ENCODE results near the gene NEMP1. TPM values are rescaled to one million over a fixed set of nuclear protein-coding genes. Genes with fewer than 3 reads are reported as not detected.

NEMP1 gene
- total and polyA plus RNA-seq, 7 donors: 1.3 to 3.2 (median 2.4) TPM

- intact Hi-C loops (cut with DNase I): no loop called here
- no peaks in the 10 kb centered on the region for H3K4me1 ChIP-seq
- DNase-seq: no peak
- H3K36me3 ChIP-seq (ENCODE audit: insufficient read depth in 1 of 2, low read depth in 1 of 2): no peaks in the 10 kb centered on the region
- no peak for ATAC-seq
- WGBS, 3 donors: 80 to 89% (median 85%) methylated on average over 4 of the region's 4 CpGs
- H3K27me3 ChIP-seq (ENCODE audit: insufficient read depth in 3 of 3, low read length in 2 of 3): no peaks in the 10 kb centered on the region
- no peaks in the 10 kb centered on the region for H3K9me3 ChIP-seq
- H3K4me3 ChIP-seq: no peak overlapping the region
- H3K27ac ChIP-seq: no peak overlapping the region
- TF ChIP-seq CTCF (IDR thresholded peaks at IDR 0.05): no peak
Measured at GRCh38 chr12:57049119-57049446, 29.5 kb downstream of the NEMP1 start.

GRCh38 chr12:57048423-57049118, 30.0 kb downstream of the NEMP1 start:
- no peak for TF ChIP-seq CTCF (IDR thresholded peaks at IDR 0.05)
- H3K27ac ChIP-seq: no peak overlapping the region
- no peak for ATAC-seq
- intact Hi-C loops (cut with DNase I): no loop called here
- no peaks in the 10 kb centered on the region for H3K27me3 ChIP-seq (ENCODE audit: insufficient read depth in 3 of 3, low read length in 2 of 3)
- no peak for DNase-seq
- no peaks in the 10 kb centered on the region for H3K9me3 ChIP-seq
- WGBS, 3 donors: 91 to 100% (median 92%) methylated on average over 1 of the region's 1 CpG
- H3K4me3 ChIP-seq: no peak overlapping the region
- no peaks in the 10 kb centered on the region for H3K36me3 ChIP-seq (ENCODE audit: insufficient read depth in 1 of 2, low read depth in 1 of 2)
- H3K4me1 ChIP-seq: no peaks in the 10 kb centered on the region

GRCh38 chr12:57047981-57048380, 30.6 kb downstream of the NEMP1 start:
- Histone ChIP-seq H3K4me1 (no peaks in the 10 kb centered on the region), H3K4me3 (no peak overlapping the region), H3K9me3 (no peaks in the 10 kb centered on the region), H3K36me3 (ENCODE audit: insufficient read depth in 1 of 2, low read depth in 1 of 2) (no peaks in the 10 kb centered on the region), H3K27ac (no peak overlapping the region), H3K27me3 (ENCODE audit: insufficient read depth in 3 of 3, low read length in 2 of 3) (no peaks in the 10 kb centered on the region)
- WGBS, 3 donors: 73 to 94% (median 89%) methylated on average over 1 of the region's 1 CpG
- TF ChIP-seq CTCF (IDR thresholded peaks at IDR 0.05): no peak
- intact Hi-C loops (cut with DNase I): no loop called here
- ATAC-seq: no peak
- DNase-seq: no peak

DNA sequence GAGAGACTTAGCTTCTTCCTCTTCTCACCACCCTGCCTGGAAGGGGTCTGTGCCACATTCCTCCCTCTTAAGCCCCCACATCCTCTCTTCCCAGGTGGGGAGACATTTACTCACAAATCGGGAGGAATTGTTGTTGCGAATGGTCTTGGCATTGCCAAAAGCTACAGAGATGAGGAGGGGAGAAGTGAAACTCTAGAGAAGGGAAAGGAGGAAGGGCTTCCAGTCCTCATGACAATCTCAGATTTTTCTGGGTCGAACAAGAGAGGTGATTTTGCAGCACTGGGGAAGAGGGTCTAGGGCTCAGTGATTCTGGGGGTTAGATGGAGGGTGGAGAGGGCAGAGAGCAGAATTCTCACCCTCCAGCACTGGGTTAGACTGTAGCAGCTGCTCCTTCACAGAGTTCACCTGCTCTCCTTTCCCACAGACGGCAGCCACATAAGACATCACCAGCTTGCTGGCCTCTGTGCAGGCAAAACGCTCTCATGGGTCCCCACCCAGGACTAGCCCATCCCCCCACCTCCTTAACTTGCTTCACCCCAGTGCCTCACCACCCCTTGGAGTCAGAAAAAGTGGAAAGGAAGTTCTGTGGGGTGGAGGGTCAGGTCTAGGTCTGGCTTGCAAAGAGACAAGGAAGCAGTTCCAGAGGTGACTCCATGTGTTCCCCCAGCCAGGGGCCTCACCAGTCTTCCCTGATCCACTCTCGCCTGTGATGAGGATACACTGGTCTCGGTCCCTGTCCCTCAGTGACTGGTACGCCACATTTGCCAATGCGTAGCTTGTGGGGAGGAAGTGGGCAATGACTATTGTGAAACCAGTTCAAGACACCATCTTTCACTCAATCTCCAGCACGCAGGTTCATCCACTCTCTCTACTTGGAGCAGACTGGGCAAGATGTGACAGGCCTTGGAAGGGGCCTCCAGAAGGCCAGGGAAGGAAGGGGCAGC, 31.4 kb downstream of the NEMP1 start:
- Histone ChIP-seq H3K27ac (no peak overlapping the region), H3K36me3 (ENCODE audit: insufficient read depth in 1 of 2, low read depth in 1 of 2) (no peaks in the 10 kb centered on the region), H3K9me3 (no peaks in the 10 kb centered on the region), H3K27me3 (ENCODE audit: insufficient read depth in 3 of 3, low read length in 2 of 3) (no peaks in the 10 kb centered on the region), H3K4me1 (no peaks in the 10 kb centered on the region), H3K4me3 (no peak overlapping the region)
- DNase-seq (no peak), ATAC-seq (no peak)
- intact Hi-C loops (cut with DNase I): no loop called here
- no peak for TF ChIP-seq CTCF (IDR thresholded peaks at IDR 0.05)
- WGBS, 3 donors: 56 to 68% (median 61%) methylated on average over 10 of the region's 10 CpGs
